HepG2 (cell line): ENCODE data around the gene CYB5R2. TPM values are rescaled to one million over a fixed set of nuclear protein-coding genes. Genes with fewer than 3 reads are reported as not detected.

Experiments
- ATAC-seq: fragments of 200-7000 bp; cut with Tn5 transposase; 3 replicates; pipeline ENCODE4 v1.9.1; 2020; ENCODE audit warnings: mild to moderate bottlenecking, moderate library complexity
- BruUV-seq: library from RNA; stranded (reverse); fragments of 400-500 nt; replicated peaks from 2 replicates; lab custom pipeline; 2021; lab: Mats Ljungman, UMichigan
- CTCF ChIA-PET: fragments of 300-600 bp; formaldehyde crosslinking; extraction: SDS; loops from one replicate; lab custom pipeline; 2021; ENCODE audit warnings: low total read pairs, inconsistent platforms, low intra/inter-chr PET ratio; lab: Yijun Ruan, JAX
- POLR2A ChIA-PET: fragments of 350-600 bp; sonication (Branson Sonifier 250); formaldehyde crosslinking; loops from one replicate; lab custom pipeline; 2020; ENCODE audit warnings: antibody characterized with exemption, inconsistent platforms; lab: Yijun Ruan, JAX
- DNase-seq: peaks from one replicate; pipeline ENCODE4 v3.0.0-alpha.2; 2015; ENCODE audit warnings: low spot score
- FAIRE-seq: peaks from 3 replicates; lab custom pipeline; 2011; peaks lifted over from hg19 to GRCh38; lab: Jason Lieb, UNC
- H2AFZ ChIP-seq: one replicate; pipeline ENCODE4 v1.6.1; 2011; ENCODE audit warnings: low read length, inconsistent platforms
- H3K27ac ChIP-seq: fragments of 300-600 bp; 3 replicates; pipeline ENCODE4 v1.8.0; 2011; ENCODE audit warnings: mixed run types, mild to moderate bottlenecking, mixed read lengths, low read length, inconsistent platforms; ENCODE audit not compliant: insufficient read depth; ENCODE audit errors: extremely low read length
- H3K27me3 ChIP-seq, 2 experiments: fragments of 200-600 bp in 1 of 2; 2 replicates in 1 of 2; 3 replicates in 1 of 2; pipeline versions ENCODE4 v1.6.0 to v1.8.0; 2011; ENCODE audit warnings: low read length in 2 of 2, mild to moderate bottlenecking in 2 of 2, moderate library complexity in 2 of 2, inconsistent platforms in 1 of 2; ENCODE audit not compliant: insufficient read depth in 2 of 2, control insufficient read depth in 1 of 2
- H3K36me3 ChIP-seq, 2 experiments: fragments of 200-600 bp in 1 of 2; replicated peaks in 1 of 2; 2 replicates in 1 of 2; 3 replicates in 1 of 2; pipeline versions ENCODE4 v1.5.1 to v1.8.0; 2011; ENCODE audit warnings: low read length in 2 of 2, inconsistent platforms in 1 of 2; ENCODE audit not compliant: insufficient read depth in 2 of 2, control insufficient read depth in 1 of 2
- H3K4me1 ChIP-seq: 2 replicates; pipeline ENCODE4 v1.5.1; 2012; ENCODE audit warnings: low read length, inconsistent platforms; ENCODE audit not compliant: insufficient read depth
- H3K4me2 ChIP-seq: 2 replicates; pipeline ENCODE4 v1.6.0; 2011; ENCODE audit warnings: low read depth, low read length, inconsistent platforms
- H3K4me3 ChIP-seq, 3 experiments: fragments of 200-600 bp in 1 of 3; sonication (generic), shearing (Covaris generic) in 1 of 3; replicated peaks in 1 of 3; 2 replicates each; pipeline ENCODE4 v1.5.1; 2011 to 2016; ENCODE audit warnings: low read length in 3 of 3, inconsistent platforms in 2 of 3, low read depth in 2 of 3, mild to moderate bottlenecking in 2 of 3, control low read depth in 1 of 3, mixed read lengths in 1 of 3; ENCODE audit not compliant: insufficient read depth in 1 of 3
- H3K79me2 ChIP-seq: one replicate; pipeline ENCODE4 v1.6.1; 2011; ENCODE audit warnings: low read length, inconsistent platforms; ENCODE audit not compliant: insufficient read depth
- H3K9ac ChIP-seq: 2 replicates; pipeline ENCODE4 v1.6.0; 2011; ENCODE audit warnings: mild to moderate bottlenecking, low read depth, low read length, inconsistent platforms; ENCODE audit not compliant: insufficient read depth
- H3K9me3 ChIP-seq: 2 replicates; pipeline ENCODE4 v1.5.1; 2012; ENCODE audit warnings: mild to moderate bottlenecking, low read length
- H4K20me1 ChIP-seq: 2 replicates; pipeline ENCODE4 v1.6.0; 2011; ENCODE audit warnings: inconsistent platforms, mild to moderate bottlenecking, low read length, moderate library complexity; ENCODE audit not compliant: insufficient read depth
- ATF1 ChIP-seq: IDR thresholded peaks from 2 replicates; pipeline ENCODE4 v1.6.1; 2016; ENCODE audit warnings: mild to moderate bottlenecking, control low read depth
- DRAP1 ChIP-seq: IDR thresholded peaks from 2 replicates; pipeline ENCODE4 v1.6.1; 2016; ENCODE audit warnings: missing genetic modification reagents, missing compliant biosample characterization
- ELF4 ChIP-seq: sonication (generic); formaldehyde crosslinking; IDR thresholded peaks from 2 replicates; pipeline ENCODE4 v1.5.0; 2020; ENCODE audit warnings: missing genetic modification reagents, mild to moderate bottlenecking, moderate library complexity, borderline replicate concordance
- GRHL1 ChIP-seq: sonication (generic); formaldehyde crosslinking; conservative IDR thresholded peaks from 2 replicates; pipeline ENCODE4 v1.8.0; 2022; ENCODE audit warnings: missing genetic modification reagents
- HES4 ChIP-seq: sonication (generic); formaldehyde crosslinking; IDR thresholded peaks from 2 replicates; pipeline ENCODE4 v1.9.0; 2021; ENCODE audit warnings: mild to moderate bottlenecking, missing genetic modification reagents, borderline replicate concordance
- HMG20A ChIP-seq: IDR thresholded peaks from 2 replicates; pipeline ENCODE4 v1.6.1; 2016; ENCODE audit warnings: borderline replicate concordance
- HOXA9 ChIP-seq: sonication (generic); formaldehyde crosslinking; IDR thresholded peaks from 2 replicates; pipeline ENCODE4 v1.8.1; 2022; ENCODE audit warnings: missing genetic modification reagents, mild to moderate bottlenecking, moderate library complexity, borderline replicate concordance
- MAF1 ChIP-seq: sonication (generic); formaldehyde crosslinking; IDR thresholded peaks from 2 replicates; pipeline ENCODE4 v1.5.0; 2020; ENCODE audit warnings: missing genetic modification reagents, borderline replicate concordance
- MAX ChIP-seq: IDR thresholded peaks from 2 replicates; pipeline ENCODE4 v1.6.1; 2012; ENCODE audit warnings: inconsistent platforms
- MAZ ChIP-seq, 2 experiments: sonication (generic) in 1 of 2; formaldehyde crosslinking in 1 of 2; IDR thresholded peaks; 2 replicates each; pipeline versions ENCODE4 v1.5.0 to v1.6.1; 2012 to 2020; ENCODE audit warnings: low read depth in 2 of 2, mild to moderate bottlenecking in 2 of 2, borderline replicate concordance in 1 of 2, improper control_type of control experiment in 1 of 2, low read length in 1 of 2, missing genetic modification reagents in 1 of 2, moderate library complexity in 1 of 2
- SNRNP70 ChIP-seq: fragments of 200-400 bp; formaldehyde crosslinking; IDR thresholded peaks from 2 replicates; pipeline ENCODE4 v1.6.1; 2017; ENCODE audit warnings: mild to moderate bottlenecking, low read depth, low read length, moderate library complexity
- SP2 ChIP-seq: sonication (generic); formaldehyde crosslinking; IDR thresholded peaks from 2 replicates; pipeline ENCODE4 v1.5.1; 2020; ENCODE audit warnings: mild to moderate bottlenecking, missing genetic modification reagents
- TEF ChIP-seq: sonication (generic); formaldehyde crosslinking; IDR thresholded peaks from 2 replicates; pipeline ENCODE4 v1.5.0; 2020; ENCODE audit warnings: missing genetic modification reagents
- USF2 ChIP-seq, 2 experiments: sonication (generic) in 1 of 2; formaldehyde crosslinking in 1 of 2; IDR thresholded peaks; 2 replicates each; pipeline versions ENCODE4 v1.5.1 to v1.6.1; 2011 to 2020; ENCODE audit warnings: borderline replicate concordance in 1 of 2, low read depth in 1 of 2, low read length in 1 of 2, mild to moderate bottlenecking in 1 of 2, missing genetic modification reagents in 1 of 2, moderate library complexity in 1 of 2
- ZBTB1 ChIP-seq: sonication (generic); formaldehyde crosslinking; IDR thresholded peaks from 2 replicates; pipeline ENCODE4 v1.4.0; 2020; ENCODE audit warnings: missing genetic modification reagents, borderline replicate concordance
- ZKSCAN5 ChIP-seq: sonication (generic); formaldehyde crosslinking; IDR thresholded peaks from 2 replicates; pipeline ENCODE4 v1.5.1; 2020; ENCODE audit warnings: mild to moderate bottlenecking, missing genetic modification reagents
- ZNF550 ChIP-seq: sonication (generic); formaldehyde crosslinking; IDR thresholded peaks from 2 replicates; pipeline ENCODE4 v1.4.0; 2020; ENCODE audit warnings: mild to moderate bottlenecking, missing genetic modification reagents, borderline replicate concordance
- ZNF576 ChIP-seq: sonication (generic); formaldehyde crosslinking; IDR thresholded peaks from 2 replicates; pipeline ENCODE4 v1.4.0; 2020; ENCODE audit warnings: mild to moderate bottlenecking, missing genetic modification reagents
- WGBS: methylation state at CpG from one replicate; pipeline ENCODE4 v1.1.6; 2017; ENCODE audit warnings: low lambda C conversion rate; 5-methylcytosine and 5-hydroxymethylcytosine counted together
- in situ Hi-C: cut with HindIII; loops from 2 replicates; pipeline ENCODE4 v1.10.0; 2017; ENCODE audit warnings: low pct_unique_long_range_greater_than_20kb; ENCODE audit not compliant: extremely low pct_ligation_motif_present
- intact Hi-C: fragments of 100-400 bp; cut with micrococcal nuclease; formaldehyde crosslinking; loops from one replicate; pipeline ENCODE4 v1.10.0; 2022; ENCODE audit not compliant: unreplicated experiment
- polyA plus RNA-seq, 8 experiments: library from polyadenylated mRNA; depleted of rRNA in 3 of 8; stranded (reverse) in 7 of 8; unstranded in 1 of 8; fragments of >200 nt; fragmentation: Illumina TruSeq in 4 of 8; extraction: Trizol in 4 of 8; gene quantifications; 2 replicates each; pipeline versions ENCODE4 v1.2.1 to v1.2.3, GENCODE V29; 2011 to 2016; ENCODE audit warnings: low read depth in 4 of 8, missing spikeins in 1 of 8, mixed read lengths in 1 of 8; ENCODE audit not compliant: insufficient read depth in 1 of 8
- total RNA-seq, 5 experiments: library from RNA; depleted of rRNA; stranded (reverse); fragments of >200 nt; fragmentation: Illumina TruSeq; extraction: Trizol; gene quantifications; 2 replicates each; pipeline ENCODE4 v1.2.3, GENCODE V29; 2016; ENCODE audit warnings: low read depth in 1 of 5

CYB5R2 gene
- total and polyA plus RNA-seq, 2 of the 13 experiments (the other 11 are each of a cell fraction or from before 2014, with no cell fraction given) = 0.40 to 0.51 TPM

- no peak for TF ChIP-seq ZNF550 (CRISPR knock-in tag)
- no peak for TF ChIP-seq SNRNP70
- TF ChIP-seq ZNF576 (CRISPR knock-in tag) = no peak
- no peak for TF ChIP-seq MAF1
- no peak for TF ChIP-seq MAZ (IDR thresholded peaks at IDR 0.05; ENCODE audit: borderline replicate concordance, low read depth, low read length)
- no peak for TF ChIP-seq MAZ (CRISPR knock-in tag; IDR thresholded peaks at IDR 0.05; ENCODE audit: low read depth)
- TF ChIP-seq ATF1 (CRISPR knock-in tag) = no peak
- no peak for TF ChIP-seq ZKSCAN5 (CRISPR knock-in tag)
These were observed 30.6 kb downstream of the CYB5R2 start (continued) for GRCh38 chr11:7642747-7643146.

GRCh38 chr11:7640816-7641215 lies 32.5 kb downstream of the CYB5R2 start:
- no peak for ATAC-seq
- no peaks in the 10 kb centered on the region for H3K79me2 ChIP-seq
- H2AFZ ChIP-seq = no peak overlapping the region
- CTCF ChIA-PET = no interaction called here
- H3K27ac ChIP-seq = no peak overlapping the region
- peaks cover 24 to 73% of the 10 kb centered on the region in 2 experiments for H3K36me3 ChIP-seq
- no peak for DNase-seq
- no peaks in the 10 kb centered on the region for H3K27me3 ChIP-seq
- no peak overlapping the region for H3K9ac ChIP-seq
- intact Hi-C loops = no loop called here
- POLR2A ChIA-PET = no interaction called here
- H3K4me2 ChIP-seq = no peak overlapping the region
- no peaks in the 10 kb centered on the region for H4K20me1 ChIP-seq
- FAIRE-seq = no peak
- in situ Hi-C loops = no loop called here
- no peak overlapping the region for H3K4me3 ChIP-seq
- BruUV-seq = no TSS peak
- H3K9me3 ChIP-seq = no peaks in the 10 kb centered on the region
- 93% methylated on average over 6 of the region's 6 CpGs for WGBS
- H3K4me1 ChIP-seq = no peaks in the 10 kb centered on the region
- no peak for TF ChIP-seq MAX
- no peak for TF ChIP-seq TEF
- TF ChIP-seq ZBTB1 (CRISPR knock-in tag) = no peak
- TF ChIP-seq DRAP1 (CRISPR knock-in tag) = no peak
- TF ChIP-seq USF2 (IDR thresholded peaks at IDR 0.05; ENCODE audit: low read depth, low read length) = no peak
- no peak for TF ChIP-seq USF2 (CRISPR knock-in tag; IDR thresholded peaks at IDR 0.05; ENCODE audit: borderline replicate concordance)
- TF ChIP-seq HOXA9 (CRISPR knock-in tag) = no peak
- TF ChIP-seq HES4 (CRISPR knock-in tag) = no peak
- TF ChIP-seq SP2 (CRISPR knock-in tag) = no peak
- TF ChIP-seq ELF4 (CRISPR knock-in tag) = no peak
- TF ChIP-seq HMG20A (CRISPR knock-in tag) = no peak
- TF ChIP-seq GRHL1 (CRISPR knock-in tag) = no peak
